ENCODE measurements around the gene UPF3A.
"Not testable (repeated sequence)": the region's sequence is repeated elsewhere in the genome, so short reads cannot be mapped to it uniquely, and the experiment has no call there.

Gene UPF3A

DNA sequence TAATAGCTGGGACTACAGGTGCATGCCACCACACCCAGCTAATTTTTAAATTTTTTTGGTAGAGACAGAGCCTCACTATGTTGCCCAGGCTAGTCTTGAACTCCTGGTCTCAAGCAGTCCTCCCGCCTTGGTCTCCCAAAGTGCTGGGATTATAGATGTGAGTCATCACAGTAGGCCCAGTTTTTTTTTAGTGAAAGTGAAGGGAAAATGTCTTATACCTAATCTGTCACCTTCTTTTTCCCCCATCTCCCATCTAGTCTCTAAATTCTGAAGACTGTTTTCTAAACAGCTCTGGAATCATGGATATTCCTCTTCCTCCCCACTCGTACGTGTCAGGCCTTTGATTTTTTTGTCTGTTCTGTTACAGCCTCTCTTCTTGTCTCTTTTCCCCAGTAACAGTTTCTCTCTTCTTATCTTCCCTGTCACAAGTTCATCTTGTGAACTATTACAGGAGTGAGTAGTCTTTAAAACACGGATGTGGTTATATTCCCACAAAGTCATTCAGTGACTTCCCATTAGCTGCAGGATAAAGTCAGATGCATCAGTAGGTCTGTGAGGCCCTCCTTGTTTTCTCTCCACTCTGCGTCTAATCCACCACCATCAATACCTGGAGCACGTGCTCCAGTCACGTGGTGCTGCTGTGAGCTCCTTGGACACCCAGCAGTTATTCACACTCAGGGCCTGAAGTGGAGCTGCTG, 43.8 kb upstream of the UPF3A start:
- no peak for DNase-seq (ENCODE audit: low read depth)
- H3K4me3 ChIP-seq (ENCODE audit: control insufficient read depth, low read depth, low read length): no peak overlapping the region
- TF ChIP-seq, protein P1, sequence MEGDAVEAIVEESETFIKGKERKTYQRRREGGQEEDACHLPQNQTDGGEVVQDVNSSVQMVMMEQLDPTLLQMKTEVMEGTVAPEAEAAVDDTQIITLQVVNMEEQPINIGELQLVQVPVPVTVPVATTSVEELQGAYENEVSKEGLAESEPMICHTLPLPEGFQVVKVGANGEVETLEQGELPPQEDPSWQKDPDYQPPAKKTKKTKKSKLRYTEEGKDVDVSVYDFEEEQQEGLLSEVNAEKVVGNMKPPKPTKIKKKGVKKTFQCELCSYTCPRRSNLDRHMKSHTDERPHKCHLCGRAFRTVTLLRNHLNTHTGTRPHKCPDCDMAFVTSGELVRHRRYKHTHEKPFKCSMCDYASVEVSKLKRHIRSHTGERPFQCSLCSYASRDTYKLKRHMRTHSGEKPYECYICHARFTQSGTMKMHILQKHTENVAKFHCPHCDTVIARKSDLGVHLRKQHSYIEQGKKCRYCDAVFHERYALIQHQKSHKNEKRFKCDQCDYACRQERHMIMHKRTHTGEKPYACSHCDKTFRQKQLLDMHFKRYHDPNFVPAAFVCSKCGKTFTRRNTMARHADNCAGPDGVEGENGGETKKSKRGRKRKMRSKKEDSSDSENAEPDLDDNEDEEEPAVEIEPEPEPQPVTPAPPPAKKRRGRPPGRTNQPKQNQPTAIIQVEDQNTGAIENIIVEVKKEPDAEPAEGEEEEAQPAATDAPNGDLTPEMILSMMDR (IDR thresholded peaks at IDR 0.05; ENCODE audit: control insufficient read depth, insufficient read depth, low read depth, low read length, missing control alignments): no peak

GRCh38 chr13:114241918-114242317, 39.5 kb upstream of the UPF3A start:
- no peak for DNase-seq (ENCODE audit: low read depth)
- H3K4me3 ChIP-seq (ENCODE audit: control insufficient read depth, low read depth, low read length): no peak overlapping the region
- TF ChIP-seq, protein P1 (IDR thresholded peaks at IDR 0.05; ENCODE audit: control insufficient read depth, insufficient read depth, low read depth, low read length, missing control alignments): no peak

- no peak overlapping the region for H3K4me3 ChIP-seq (ENCODE audit: control insufficient read depth, low read depth, low read length)
- no peak for DNase-seq (ENCODE audit: low read depth)
- TF ChIP-seq, protein P1 (IDR thresholded peaks at IDR 0.05; ENCODE audit: control insufficient read depth, insufficient read depth, low read depth, low read length, missing control alignments): no peak
These were observed 37.4 kb upstream of the UPF3A start for GRCh38 chr13:114243971-114244370.

DNA sequence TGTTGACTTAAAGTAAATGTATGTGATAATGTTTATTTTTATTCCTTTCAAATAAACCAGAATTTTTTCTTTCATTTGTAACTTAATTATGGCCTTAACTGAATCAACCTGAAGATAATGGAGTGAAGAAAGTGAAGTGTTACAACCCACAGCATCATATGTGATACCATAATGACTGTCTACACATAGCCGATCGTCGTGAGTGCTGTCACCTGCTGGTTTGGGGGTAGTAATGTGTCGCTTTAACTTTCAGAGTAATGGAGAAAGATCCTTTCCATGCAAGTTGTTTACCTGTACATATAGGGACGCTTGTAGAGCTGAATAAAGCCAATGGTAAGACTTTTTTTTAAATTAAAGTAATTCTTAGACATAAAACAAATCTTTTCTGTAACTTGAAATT, 36.8 kb upstream of the UPF3A start:
- no peak overlapping the region for H3K4me3 ChIP-seq (ENCODE audit: control insufficient read depth, low read depth, low read length)
- DNase-seq (ENCODE audit: low read depth): no peak
- TF ChIP-seq, protein P1 (IDR thresholded peaks at IDR 0.05; ENCODE audit: control insufficient read depth, insufficient read depth, low read depth, low read length, missing control alignments): no peak

DNA sequence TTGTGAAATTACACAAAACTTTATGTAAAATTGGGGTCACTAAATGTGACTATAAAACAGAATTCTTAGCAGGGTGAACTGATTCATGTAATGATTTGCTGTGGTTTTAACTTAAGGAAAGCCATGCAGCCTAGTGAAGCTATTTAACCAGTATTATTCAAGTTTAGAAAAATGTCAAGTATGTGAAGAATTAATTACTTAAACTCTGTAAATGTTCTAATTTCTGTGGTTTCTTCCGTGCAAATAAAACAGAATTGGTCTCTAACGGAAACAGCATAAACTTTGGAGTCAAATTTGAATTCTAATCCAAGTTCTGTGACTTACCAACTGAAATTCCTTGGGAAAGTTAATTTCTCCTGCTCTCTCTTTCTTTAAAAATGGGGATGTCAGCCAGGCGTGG, 33.4 kb upstream of the UPF3A start:
- DNase-seq (ENCODE audit: low read depth): peak; percentile 52
- H3K4me3 ChIP-seq (ENCODE audit: control insufficient read depth, low read depth, low read length): no peak overlapping the region
- TF ChIP-seq, protein P1 (IDR thresholded peaks at IDR 0.05; ENCODE audit: control insufficient read depth, insufficient read depth, low read depth, low read length, missing control alignments): no peak

GRCh38 chr13:114249077-114249476, 32.3 kb upstream of the UPF3A start:
- TF ChIP-seq, protein P1 (IDR thresholded peaks at IDR 0.05; ENCODE audit: control insufficient read depth, insufficient read depth, low read depth, low read length, missing control alignments): no peak
- no peak for DNase-seq (ENCODE audit: low read depth)
- no peak overlapping the region for H3K4me3 ChIP-seq (ENCODE audit: control insufficient read depth, low read depth, low read length)

- not testable (repeated sequence) for DNase-seq (ENCODE audit: low read depth); H3K4me3 ChIP-seq (ENCODE audit: control insufficient read depth, low read depth, low read length)
These were observed 29.6 kb upstream of the UPF3A start for GRCh38 chr13:114251639-114252440.
